ENCODE measurements around the gene PYCR2.

DNA sequence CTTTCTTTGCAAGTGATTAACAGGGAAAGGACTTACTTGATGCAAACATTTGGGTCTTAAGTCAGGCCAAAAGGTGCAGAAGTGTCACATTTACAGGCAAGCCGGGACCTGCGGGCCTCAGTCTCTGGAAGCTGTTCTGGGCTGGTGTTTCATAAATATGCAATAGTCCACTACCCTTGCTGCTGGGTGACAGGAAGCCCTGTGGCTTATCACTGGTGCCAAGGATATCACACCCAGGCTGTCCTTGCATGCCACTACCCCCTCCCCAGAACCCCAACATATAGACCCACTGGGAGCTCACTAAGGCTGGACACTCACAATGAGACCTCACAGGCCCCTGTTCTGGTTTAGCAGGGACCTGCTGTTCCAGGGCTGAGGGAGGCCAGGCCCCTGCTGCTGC lies 20.3 kb upstream of the PYCR2 start:
- TF ChIP-seq, protein P1, sequence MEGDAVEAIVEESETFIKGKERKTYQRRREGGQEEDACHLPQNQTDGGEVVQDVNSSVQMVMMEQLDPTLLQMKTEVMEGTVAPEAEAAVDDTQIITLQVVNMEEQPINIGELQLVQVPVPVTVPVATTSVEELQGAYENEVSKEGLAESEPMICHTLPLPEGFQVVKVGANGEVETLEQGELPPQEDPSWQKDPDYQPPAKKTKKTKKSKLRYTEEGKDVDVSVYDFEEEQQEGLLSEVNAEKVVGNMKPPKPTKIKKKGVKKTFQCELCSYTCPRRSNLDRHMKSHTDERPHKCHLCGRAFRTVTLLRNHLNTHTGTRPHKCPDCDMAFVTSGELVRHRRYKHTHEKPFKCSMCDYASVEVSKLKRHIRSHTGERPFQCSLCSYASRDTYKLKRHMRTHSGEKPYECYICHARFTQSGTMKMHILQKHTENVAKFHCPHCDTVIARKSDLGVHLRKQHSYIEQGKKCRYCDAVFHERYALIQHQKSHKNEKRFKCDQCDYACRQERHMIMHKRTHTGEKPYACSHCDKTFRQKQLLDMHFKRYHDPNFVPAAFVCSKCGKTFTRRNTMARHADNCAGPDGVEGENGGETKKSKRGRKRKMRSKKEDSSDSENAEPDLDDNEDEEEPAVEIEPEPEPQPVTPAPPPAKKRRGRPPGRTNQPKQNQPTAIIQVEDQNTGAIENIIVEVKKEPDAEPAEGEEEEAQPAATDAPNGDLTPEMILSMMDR (conservative IDR thresholded peaks at IDR 0.05; ENCODE audit: low read length): no peak
- no peak for TF ChIP-seq EZH2phosphoT487 (IDR thresholded peaks at IDR 0.05; ENCODE audit: borderline replicate concordance, low read depth, low read length)
